K562 (cell line): Measurements from ENCODE around the gene MMAB. TPM values are rescaled to one million over a fixed set of nuclear protein-coding genes. Genes with fewer than 3 reads are reported as not detected.

Experiments
- ATAC-seq: fragments of 200-7000 bp; cut with Tn5 transposase; 3 replicates; pipeline ENCODE4 v1.9.1; 2020; ENCODE audit warnings: moderate library complexity
- Bru-seq: library from RNA; stranded (reverse); fragments of 400-500 nt; gene quantifications from one replicate; lab custom pipeline; 2021; lab: Mats Ljungman, UMichigan
- BruChase-seq, 2 experiments: library from RNA; stranded (reverse); fragments of 400-500 nt; gene quantifications; one replicate each; lab custom pipeline; 2021; lab: Mats Ljungman, UMichigan
- BruUV-seq: library from RNA; stranded (reverse); fragments of 400-500 nt; replicated peaks from 2 replicates; lab custom pipeline; 2021; lab: Mats Ljungman, UMichigan
- CTCF ChIA-PET: fragments of 300-600 bp; formaldehyde crosslinking; extraction: SDS; loops from one replicate; lab custom pipeline; 2021; ENCODE audit warnings: low intra/inter-chr PET ratio; lab: Yijun Ruan, JAX
- POLR2A ChIA-PET: fragments of 300-600, 350-650 bp; sonication (Branson Sonifier 250); formaldehyde crosslinking; extraction: SDS; loops from one replicate; lab custom pipeline; 2021; ENCODE audit warnings: antibody characterized with exemption, inconsistent platforms; lab: Yijun Ruan, JAX
- DNase-seq, 4 experiments: peaks; one replicate each; pipeline versions ENCODE4 v3.0.0 to v3.0.0-alpha.2; 2011 to 2018; ENCODE audit warnings: low spot score in 3 of 4, mixed read lengths in 3 of 4; ENCODE audit errors: extremely low read depth in 1 of 4
- FAIRE-seq: peaks from 2 replicates; lab custom pipeline; 2011; peaks lifted over from hg19 to GRCh38; lab: Jason Lieb, UNC
- H2AFZ ChIP-seq: 2 replicates; pipeline ENCODE4 v1.6.0; 2011; ENCODE audit warnings: low read depth, low read length, control low read depth, inconsistent platforms
- H3K27ac ChIP-seq: fragments of 200-600 bp; 3 replicates; pipeline ENCODE4 v1.8.0; 2011; ENCODE audit warnings: low read depth, mild to moderate bottlenecking, control low read depth, inconsistent platforms, low read length, moderate library complexity, mixed read lengths; ENCODE audit errors: extremely low read depth
- H3K27me3 ChIP-seq, 2 experiments: fragments of 300-600 bp in 1 of 2; 2 replicates in 1 of 2; 3 replicates in 1 of 2; pipeline versions ENCODE4 v1.6.0 to v1.8.0; 2011; ENCODE audit warnings: inconsistent platforms in 2 of 2, low read length in 2 of 2, mild to moderate bottlenecking in 1 of 2, mixed read lengths in 1 of 2, moderate library complexity in 1 of 2; ENCODE audit not compliant: control insufficient read depth in 2 of 2, insufficient read depth in 2 of 2
- H3K36me3 ChIP-seq: fragments of 300-600 bp; 3 replicates; pipeline ENCODE4 v1.8.0; 2011; ENCODE audit warnings: mild to moderate bottlenecking, low read length, inconsistent platforms; ENCODE audit not compliant: control insufficient read depth, insufficient read depth
- H3K4me1 ChIP-seq, 2 experiments: fragments of 200-600 bp in 1 of 2; replicated peaks in 1 of 2; 2 replicates in 1 of 2; 3 replicates in 1 of 2; pipeline versions ENCODE4 v1.5.1 to v1.8.0; 2011; ENCODE audit warnings: inconsistent platforms in 2 of 2, low read length in 2 of 2, mild to moderate bottlenecking in 1 of 2, mixed read lengths in 1 of 2, moderate library complexity in 1 of 2; ENCODE audit not compliant: control insufficient read depth in 2 of 2, insufficient read depth in 2 of 2
- H3K4me2 ChIP-seq: 2 replicates; pipeline ENCODE4 v1.6.1; 2011; ENCODE audit warnings: low read length, control low read depth, inconsistent platforms, mixed read lengths; ENCODE audit not compliant: insufficient read depth
- H3K4me3 ChIP-seq: fragments of 200-600 bp; sonication (generic), shearing (Covaris generic); 2 replicates; pipeline ENCODE4 v1.5.1; 2016; ENCODE audit warnings: control low read depth, inconsistent platforms
- H3K79me2 ChIP-seq: fragments of 200-600 bp; 3 replicates; pipeline ENCODE4 v1.8.0; 2011; ENCODE audit warnings: low read length, inconsistent platforms; ENCODE audit not compliant: control insufficient read depth, insufficient read depth
- H3K9ac ChIP-seq, 2 experiments: 2 replicates each; pipeline versions ENCODE4 v1.6.0 to v1.6.1; 2011; ENCODE audit warnings: low read depth in 2 of 2, low read length in 2 of 2, control low read depth in 1 of 2, inconsistent platforms in 1 of 2, mild to moderate bottlenecking in 1 of 2, mixed read lengths in 1 of 2; ENCODE audit not compliant: insufficient read depth in 1 of 2
- H3K9me1 ChIP-seq: one replicate; pipeline ENCODE4 v1.6.0; 2011; ENCODE audit warnings: inconsistent platforms, mild to moderate bottlenecking, low read length, moderate library complexity; ENCODE audit not compliant: control insufficient read depth, insufficient read depth
- H3K9me3 ChIP-seq: replicated peaks from 2 replicates; pipeline ENCODE4 v1.5.1; 2011; ENCODE audit warnings: low read depth, low read length, inconsistent platforms; ENCODE audit not compliant: control insufficient read depth, insufficient read depth
- H4K20me1 ChIP-seq: replicated peaks from 2 replicates; pipeline ENCODE4 v1.6.1; 2011; ENCODE audit warnings: low read length, inconsistent platforms, mixed read lengths; ENCODE audit not compliant: control insufficient read depth, insufficient read depth
- HDAC6 ChIP-seq: IDR thresholded peaks from 2 replicates; pipeline ENCODE4 v1.6.1; 2012; ENCODE audit warnings: low read depth, mild to moderate bottlenecking, control low read depth, inconsistent platforms, low read length, moderate library complexity
- ILK ChIP-seq: fragments of 450-650 bp; IDR thresholded peaks from 2 replicates; pipeline ENCODE4 v1.6.1; 2016; ENCODE audit warnings: missing genetic modification characterization, low read depth, mild to moderate bottlenecking, missing compliant biosample characterization, moderate library complexity, borderline replicate concordance
- MYBL2 ChIP-seq, 2 experiments: fragments of 450-650 bp in 1 of 2; sonication (generic) in 1 of 2; formaldehyde crosslinking in 1 of 2; IDR thresholded peaks; 2 replicates each; pipeline versions ENCODE4 v1.6.1 to v1.8.1; 2017 to 2022; ENCODE audit warnings: borderline replicate concordance in 1 of 2, inconsistent platforms in 1 of 2, low read depth in 1 of 2, mild to moderate bottlenecking in 1 of 2, missing genetic modification reagents in 1 of 2, moderate library complexity in 1 of 2
- SMARCB1 ChIP-seq: IDR thresholded peaks from 2 replicates; pipeline ENCODE4 v1.6.1; 2011; ENCODE audit warnings: improper control_type of control experiment, low read depth; ENCODE audit not compliant: insufficient read length
- ZEB2 ChIP-seq: fragments of 450-650 bp; IDR thresholded peaks from 2 replicates; pipeline ENCODE4 v1.6.1; 2016
- WGBS: fragments of 100-300 bp; shearing (Covaris generic); methylation state at CpG from one replicate; pipeline ENCODE4 v1.1.6; 2016; ENCODE audit warnings: low coverage, mixed read lengths; ENCODE audit not compliant: insufficient coverage; ENCODE audit errors: missing lambda C conversion rate; 5-methylcytosine and 5-hydroxymethylcytosine counted together
- in situ Hi-C: fragments of 300-500 bp; cut with MboI; formaldehyde crosslinking; loops from 4 replicates; pipeline ENCODE4 v1.15.0; 2018; ENCODE audit warnings: inconsistent platforms, mixed read lengths
- intact Hi-C: fragments of 100-400 bp; cut with micrococcal nuclease; formaldehyde crosslinking; loops from 2 replicates; pipeline ENCODE4 v1.14.2; 2022
- long read RNA-seq, 3 experiments: library from polyadenylated mRNA in 2 of 3; library from RNA in 1 of 3; unstranded in 2 of 3; stranded (forward) in 1 of 3; transcript quantifications; one replicate each; pipeline ENCODE4 v2.0.0, GENCODE V29; 2019 to 2022
- polyA minus RNA-seq, 3 experiments: library from RNA; depleted of rRNA, polyadenylated mRNA; stranded (reverse); fragments of >200 nt; gene quantifications; 2 replicates each; pipeline ENCODE4 v1.2.3, GENCODE V29; 2011
- polyA plus RNA-seq, 8 experiments: library from polyadenylated mRNA; depleted of rRNA in 4 of 8; stranded (reverse) in 5 of 8; unstranded in 3 of 8; fragments of >200 nt; fragmentation: Nextera tagmentation in 2 of 8; fragmentation: Illumina TruSeq in 1 of 8; extraction: Ambion mirVana in 2 of 8; extraction: Trizol in 1 of 8; gene quantifications; 2 replicates each; pipeline versions ENCODE4 v1.2.1 to v1.2.3, GENCODE V29; 2011 to 2014; ENCODE audit warnings: inconsistent platforms in 1 of 8, missing spikeins in 1 of 8
- total RNA-seq, 7 experiments: library from RNA; depleted of rRNA in 6 of 7; stranded (reverse); fragments of >200 nt in 6 of 7; fragmentation: Illumina TruSeq in 2 of 7; extraction: Trizol in 2 of 7; gene quantifications; 2 replicates each; pipeline versions ENCODE4 v1.2.1 to v1.2.3, GENCODE V29; 2011 to 2021; ENCODE audit warnings: low replicate concordance in 1 of 7
- TF ChIP-seq, protein P1 (sequence below): sonication (generic); formaldehyde crosslinking; IDR thresholded peaks from 2 replicates; pipeline ENCODE4 v1.8.1; 2023; ENCODE audit warnings: mild to moderate bottlenecking, missing genetic modification reagents, moderate library complexity
- TF ChIP-seq, protein P2 (sequence below), 3 experiments: fragments of 200-800 bp in 1 of 3; fragments of 250-450 bp in 1 of 3; fragments of 450-650 bp in 1 of 3; sonication (Bioruptor Pico) in 1 of 3; sonication (Bioruptor generic) in 1 of 3; formaldehyde crosslinking in 1 of 3; IDR thresholded peaks; 2 replicates each; pipeline versions ENCODE4 v1.6.1 to v1.8.0; 2016 to 2022; ENCODE audit warnings: mild to moderate bottlenecking in 2 of 3, missing genetic modification characterization in 2 of 3, missing compliant biosample characterization in 1 of 3, moderate library complexity in 1 of 3

The MMAB gene
- total RNA-seq (2011; cell fraction: chromatin; rRNA removed; ENCODE audit: low replicate concordance), result 78.3 and 122 TPM in 2 replicates
- 64.2 and 65.9 TPM in 2 replicates for total RNA-seq (2011; cell fraction: nucleolus; rRNA removed)
- 65.3 and 66.3 TPM in 2 replicates for total RNA-seq (2011; cell fraction: nucleoplasm; rRNA removed)
- total RNA-seq (2014; rRNA removed) (71.0 and 73.4 TPM in 2 replicates), total RNA-seq (2014; rRNA removed; fragmentation: Illumina TruSeq; extraction: Trizol) (37.5 and 39.5 TPM in 2 replicates), total RNA-seq (2015; rRNA removed; fragmentation: Illumina TruSeq; extraction: Trizol) (53.4 and 56.1 TPM in 2 replicates), total RNA-seq (2021) (63.9 and 70.5 TPM in 2 replicates), polyA plus RNA-seq (2011; rRNA removed) (46.2 and 52.8 TPM in 2 replicates), polyA plus RNA-seq (2014; fragmentation: Illumina TruSeq; extraction: Trizol) (30.6 and 48.2 TPM in 2 replicates), polyA plus RNA-seq (2014; fragmentation: Nextera tagmentation; extraction: Ambion mirVana) (10 to 100 TPM in 1 of 2 experiments, 1 to 10 TPM in 1; 9.5 to 21.1 TPM), polyA plus RNA-seq (2014; rRNA removed) (75.0 and 76.1 TPM in 2 replicates), polyA minus RNA-seq (2011; rRNA and poly(A)+ RNA removed) (37.7 and 38.3 TPM in 2 replicates), Bru-seq, nascent RNA (percentile 66 among the genes with signal in this experiment), BruChase-seq, experiment 1, labeled RNA remaining after a 2-hour chase (percentile 58 among the genes with signal in this experiment), BruChase-seq, experiment 2, labeled RNA remaining after a 6-hour chase (percentile 57 among the genes with signal in this experiment)
- polyA plus RNA-seq (2011; cell fraction: cytosol; rRNA removed), result 45.2 and 45.3 TPM in 2 replicates
- 64.4 and 74.5 TPM in 2 replicates for polyA plus RNA-seq (2011; cell fraction: nucleus; rRNA removed)
- polyA plus RNA-seq (2012), result 75.8 and 92.9 TPM in 2 replicates
- polyA minus RNA-seq (2011; cell fraction: cytosol; rRNA and poly(A)+ RNA removed), result 19.1 and 29.5 TPM in 2 replicates
- polyA minus RNA-seq (2011; cell fraction: nucleus; rRNA and poly(A)+ RNA removed), result 18.6 and 31.8 TPM in 2 replicates
- long read RNA-seq, experiment 1, full-length matches to known transcripts, result 51 of 73 reads
- long read RNA-seq, experiment 1, partial matches to known transcripts, result 3 of 73 reads
- long read RNA-seq, experiment 1, other reads (novel, unspliced or antisense), result 19 of 73 reads
- long read RNA-seq, experiment 2, full-length matches to known transcripts, result 40 of 58 reads
- long read RNA-seq, experiment 2, partial matches to known transcripts, result 4 of 58 reads
- long read RNA-seq, experiment 2, other reads (novel, unspliced or antisense), result 14 of 58 reads
- long read RNA-seq, experiment 3, full-length matches to known transcripts, result 40 of 44 reads
- long read RNA-seq, experiment 3, partial matches to known transcripts, result 1 of 44 reads
- long read RNA-seq, experiment 3, other reads (novel, unspliced or antisense), result 3 of 44 reads

DNA sequence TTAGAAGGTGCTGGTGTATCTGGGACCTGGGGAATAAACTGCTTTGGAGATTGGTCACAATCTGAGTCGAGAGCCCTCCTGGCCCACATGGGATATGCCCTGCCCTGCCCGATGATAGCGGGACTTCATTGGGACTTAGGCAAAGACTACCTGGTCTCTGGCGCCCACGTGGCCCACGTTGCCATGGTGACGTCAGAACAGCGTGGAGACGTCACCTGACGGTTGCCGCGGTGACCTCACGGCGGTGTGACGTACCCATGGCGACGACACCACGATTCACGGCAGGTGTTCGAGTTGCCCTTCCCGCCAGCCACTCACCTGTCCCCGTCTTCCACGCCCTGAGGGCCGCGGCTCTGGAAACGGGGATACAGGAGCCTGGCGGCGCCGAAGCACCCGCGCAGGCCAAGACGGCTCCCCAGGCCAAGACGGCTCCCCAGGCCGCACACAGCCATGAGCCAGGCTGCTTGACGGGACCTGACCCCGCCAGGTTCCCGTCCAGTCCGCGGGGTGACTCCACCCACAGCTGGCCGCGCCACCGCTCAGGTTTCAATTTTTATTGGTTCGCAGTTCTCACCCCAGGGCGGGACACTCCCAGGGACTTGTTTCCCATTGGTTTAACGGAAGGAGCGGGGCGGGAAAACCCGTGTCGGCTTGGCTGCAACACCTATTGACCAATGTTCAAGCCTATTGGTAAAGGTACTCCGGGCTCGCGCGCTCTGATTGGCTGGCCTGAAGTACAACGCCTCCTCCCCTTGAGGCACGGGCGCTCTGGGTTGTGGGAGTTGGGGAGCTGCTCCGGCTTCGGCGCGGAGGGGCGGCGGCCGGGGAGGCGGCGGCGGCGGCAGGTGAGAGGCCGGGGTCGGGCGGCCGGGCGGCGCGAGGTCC is at the start of gene MMAB, which contains the start of gene MVK:
Gene MMAB, minus strand, starts transcription at position 476 of the 885 bp plus-strand sequence. Its CDS starts 24 bp downstream, at position 452.
Gene MVK, plus strand, starts transcription at position 766 of the 885 bp plus-strand sequence. CDS start 1,029 bp downstream, outside the sequence.
- CTCF ChIA-PET, result no interaction called here
- Histone ChIP-seq H3K36me3 (peaks cover 70% of the 10 kb centered on the region; the same call in 2 of the 3 replicates), H3K4me2 (peak within 1 kb of the TSS; percentile 97), H2AFZ (peak within 1 kb of the TSS; percentile 88), H3K9me3 (no peaks in the 10 kb centered on the region), H3K27me3 (no peaks in the 10 kb centered on the region), H3K9me1 (peaks cover 4% of the 10 kb centered on the region), H4K20me1 (no peaks in the 10 kb centered on the region), H3K9ac (peak within 1 kb of the TSS; percentile 84 to 92), H3K4me1 (peaks cover 13 to 14% of the 10 kb centered on the region in 2 experiments; a peak in 4 of 5 replicates), H3K79me2 (peaks cover 24% of the 10 kb centered on the region), H3K4me3 (peak within 1 kb of the TSS; percentile 70), H3K27ac (peak within 1 kb of the TSS; percentile 85)
- intact Hi-C loops (no loop called here), in situ Hi-C loops (no loop called here)
- ATAC-seq, result peak; percentile 98
- under 1% methylated on average over 74 of the region's 74 CpGs for WGBS
- FAIRE-seq, result peak; percentile 98
- DNase-seq, result peak; percentile 97 to 99 (median 98)
- BruUV-seq, result TSS peak; percentile 75
- POLR2A ChIA-PET, result interaction anchor here (0.6 to 2.5 kb wide), 11 partner anchors 10 to 1790 kb away, joined by 3 to 11 read pairs (median 3); no protein-coding TSS in a partner anchor
- TF ChIP-seq HDAC6, result no peak
- TF ChIP-seq SMARCB1, result no peak
- TF ChIP-seq MYBL2 (IDR thresholded peaks at IDR 0.05; ENCODE audit: low read depth), result peak; percentile 70; the same call in 1 of the 2 replicates
- TF ChIP-seq MYBL2 (CRISPR knock-in tag; IDR thresholded peaks at IDR 0.05; ENCODE audit: borderline replicate concordance), result no peak
- TF ChIP-seq, protein P1, sequence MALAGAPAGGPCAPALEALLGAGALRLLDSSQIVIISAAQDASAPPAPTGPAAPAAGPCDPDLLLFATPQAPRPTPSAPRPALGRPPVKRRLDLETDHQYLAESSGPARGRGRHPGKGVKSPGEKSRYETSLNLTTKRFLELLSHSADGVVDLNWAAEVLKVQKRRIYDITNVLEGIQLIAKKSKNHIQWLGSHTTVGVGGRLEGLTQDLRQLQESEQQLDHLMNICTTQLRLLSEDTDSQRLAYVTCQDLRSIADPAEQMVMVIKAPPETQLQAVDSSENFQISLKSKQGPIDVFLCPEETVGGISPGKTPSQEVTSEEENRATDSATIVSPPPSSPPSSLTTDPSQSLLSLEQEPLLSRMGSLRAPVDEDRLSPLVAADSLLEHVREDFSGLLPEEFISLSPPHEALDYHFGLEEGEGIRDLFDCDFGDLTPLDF, result peak; percentile 69
- TF ChIP-seq ZEB2, result peak; percentile 83
- no peak for TF ChIP-seq ILK (tag)
- TF ChIP-seq, protein P2, sequence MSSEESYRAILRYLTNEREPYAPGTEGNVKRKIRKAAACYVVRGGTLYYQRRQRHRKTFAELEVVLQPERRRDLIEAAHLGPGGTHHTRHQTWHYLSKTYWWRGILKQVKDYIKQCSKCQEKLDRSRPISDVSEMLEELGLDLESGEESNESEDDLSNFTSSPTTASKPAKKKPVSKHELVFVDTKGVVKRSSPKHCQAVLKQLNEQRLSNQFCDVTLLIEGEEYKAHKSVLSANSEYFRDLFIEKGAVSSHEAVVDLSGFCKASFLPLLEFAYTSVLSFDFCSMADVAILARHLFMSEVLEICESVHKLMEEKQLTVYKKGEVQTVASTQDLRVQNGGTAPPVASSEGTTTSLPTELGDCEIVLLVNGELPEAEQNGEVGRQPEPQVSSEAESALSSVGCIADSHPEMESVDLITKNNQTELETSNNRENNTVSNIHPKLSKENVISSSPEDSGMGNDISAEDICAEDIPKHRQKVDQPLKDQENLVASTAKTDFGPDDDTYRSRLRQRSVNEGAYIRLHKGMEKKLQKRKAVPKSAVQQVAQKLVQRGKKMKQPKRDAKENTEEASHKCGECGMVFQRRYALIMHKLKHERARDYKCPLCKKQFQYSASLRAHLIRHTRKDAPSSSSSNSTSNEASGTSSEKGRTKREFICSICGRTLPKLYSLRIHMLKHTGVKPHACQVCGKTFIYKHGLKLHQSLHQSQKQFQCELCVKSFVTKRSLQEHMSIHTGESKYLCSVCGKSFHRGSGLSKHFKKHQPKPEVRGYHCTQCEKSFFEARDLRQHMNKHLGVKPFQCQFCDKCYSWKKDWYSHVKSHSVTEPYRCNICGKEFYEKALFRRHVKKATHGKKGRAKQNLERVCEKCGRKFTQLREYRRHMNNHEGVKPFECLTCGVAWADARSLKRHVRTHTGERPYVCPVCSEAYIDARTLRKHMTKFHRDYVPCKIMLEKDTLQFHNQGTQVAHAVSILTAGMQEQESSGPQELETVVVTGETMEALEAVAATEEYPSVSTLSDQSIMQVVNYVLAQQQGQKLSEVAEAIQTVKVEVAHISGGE (CRISPR knock-in tag; IDR thresholded peaks at IDR 0.05), result 0 out of 6 replicates have a peak, but pooled peaks of 1 of the 3 experiments have one; percentile 53
